ENCODE results near the gene PLEKHG5. TPM values are rescaled to one million over a fixed set of nuclear protein-coding genes. Genes with fewer than 3 reads are reported as not detected.

PLEKHG5 gene
- total and polyA plus RNA-seq, 10 of the 15 experiments (the other 5 are each of a cell fraction or from before 2014, with no cell fraction given), result 0.04 to 1.1 (median 0.18) TPM; not detected in 1

- no peak for TF ChIP-seq PBX3 (IDR thresholded peaks at IDR 0.05; ENCODE audit: insufficient replicate concordance, low read depth, low read length)
- TF ChIP-seq SMAD5 (IDR thresholded peaks at IDR 0.05; ENCODE audit: low read depth), result no peak
These were observed 16.0 kb upstream of the PLEKHG5 start (continued) for GRCh38 chr1:6507461-6507911.

GRCh38 chr1:6507037-6507428 lies 15.6 kb upstream of the PLEKHG5 start:
- ChIA-PET SMC1A (ENCODE audit: uncharacterized antibody, unreplicated experiment) (no interaction called here), POLR2A (interaction anchor here (0.5 to 0.6 kb wide), 2 partner anchors 106 to 134 kb away, joined by 3 to 6 read pairs; partner anchors contain the start of gene PHF13), RAD21 (ENCODE audit: unreplicated experiment) (interaction anchor here (0.8 kb wide), 1 partner anchor 12 kb away, joined by 4 read pairs; no protein-coding TSS in a partner anchor), CTCF (interaction anchor here (0.6 kb wide), 1 partner anchor 16 kb away, joined by 4 read pairs; no protein-coding TSS in a partner anchor)
- DNase-seq (ENCODE audit: low read depth, low spot score) (no peak), FAIRE-seq (no peak), ATAC-seq (no peak)
- BruUV-seq (replicated peaks), result no TSS peak
- 29% methylated on average over 7 of the region's 7 CpGs for WGBS (ENCODE audit: insufficient coverage, insufficient replicate concordance, low lambda C conversion rate, missing lambda C conversion rate)
- Histone ChIP-seq H3K9me3 (replicated peaks; ENCODE audit: control insufficient read depth, insufficient read depth, low read length) (no peaks in the 10 kb centered on the region), H3K27me3 (replicated peaks in 1 of 2; ENCODE audit: control insufficient read depth in 2 of 2, insufficient read depth in 2 of 2, low read length in 1 of 2) (no peaks in the 10 kb centered on the region; a peak in 1 of 4 replicates), H3K4me2 (ENCODE audit: control insufficient read depth, insufficient read depth) (no peak overlapping the region), H3K4me1 (ENCODE audit: control insufficient read depth, insufficient read depth, low read length) (no peaks in the 10 kb centered on the region), H3K4me3 (no peak overlapping the region), H3K9ac (ENCODE audit: control insufficient read depth, insufficient read depth, low read length) (no peak overlapping the region), H3K79me2 (ENCODE audit: control insufficient read depth, insufficient read depth, low read length) (no peaks in the 10 kb centered on the region), H2AFZ (ENCODE audit: control insufficient read depth, low read depth, low read length) (no peak overlapping the region), H4K20me1 (ENCODE audit: control insufficient read depth, insufficient read depth) (no peaks in the 10 kb centered on the region; the same call in 1 of the 2 replicates), H3K27ac (ENCODE audit: control insufficient read depth, insufficient read depth) (no peak overlapping the region), H3K36me3 (ENCODE audit: control insufficient read depth in 2 of 2, insufficient read depth in 2 of 2, low read length in 1 of 2) (no peaks in the 10 kb centered on the region)
- TF ChIP-seq MYC (IDR thresholded peaks at IDR 0.05; ENCODE audit: insufficient read depth, insufficient read length, insufficient replicate concordance, low read length, severe bottlenecking), result no peak
- no peak for TF ChIP-seq POLR2AphosphoS5 (IDR thresholded peaks at IDR 0.05; ENCODE audit: low read length)
- no peak for TF ChIP-seq PKNOX1 (IDR thresholded peaks at IDR 0.05)
- TF ChIP-seq CREB1 (IDR thresholded peaks at IDR 0.05; ENCODE audit: low read depth), result no peak
- TF ChIP-seq GABPA (IDR thresholded peaks at IDR 0.05; ENCODE audit: low read depth), result no peak
- TF ChIP-seq CHD4 (IDR thresholded peaks at IDR 0.05), result no peak
- intact Hi-C loops (cut with micrococcal nuclease; ENCODE audit: unreplicated experiment) (no loop called here), in situ Hi-C loops (cut with MboI) (no loop called here)

All from GM12878 (cell line).